ENCODE measurements around the gene UNG. TPM values are rescaled to one million over a fixed set of nuclear protein-coding genes. Genes with fewer than 3 reads are reported as not detected.

The UNG gene
- total and polyA plus RNA-seq, 9 of the 15 experiments (the other 6 are each of a cell fraction or from before 2014, with no cell fraction given), result 8.4 to 59.8 (median 41.0) TPM

- Histone ChIP-seq H3K27ac (ENCODE audit: extremely low read depth, low read depth, low read length) (no peak overlapping the region), H3K9me3 (replicated peaks; ENCODE audit: control insufficient read depth, insufficient read depth, low read depth, low read length) (no peaks in the 10 kb centered on the region), H3K9ac (ENCODE audit: insufficient read depth in 1 of 2, low read depth in 2 of 2, low read length in 2 of 2) (no peak overlapping the region), H4K20me1 (replicated peaks; ENCODE audit: control insufficient read depth, insufficient read depth, low read length) (no peaks in the 10 kb centered on the region), H3K4me2 (ENCODE audit: insufficient read depth, low read length) (no peak overlapping the region), H3K36me3 (ENCODE audit: control insufficient read depth, insufficient read depth, low read length) (peaks cover 84% of the 10 kb centered on the region; the same call in 2 of the 3 replicates), H3K9me1 (ENCODE audit: control insufficient read depth, insufficient read depth, low read length) (no peaks in the 10 kb centered on the region), H3K4me3 (no peak overlapping the region), H3K79me2 (ENCODE audit: control insufficient read depth, insufficient read depth, low read length) (peaks cover 11% of the 10 kb centered on the region), H3K4me1 (replicated peaks in 1 of 2; ENCODE audit: control insufficient read depth in 2 of 2, insufficient read depth in 2 of 2, low read length in 2 of 2) (peaks cover 5 to 9% of the 10 kb centered on the region in 2 experiments; a peak in 2 of 5 replicates), H3K27me3 (ENCODE audit: control insufficient read depth in 2 of 2, insufficient read depth in 2 of 2, low read length in 2 of 2) (no peaks in the 10 kb centered on the region), H2AFZ (ENCODE audit: low read depth, low read length) (no peak overlapping the region)
- ChIA-PET POLR2A (interaction anchor here (1.1 to 1.3 kb wide), 2 partner anchors 8 to 9 kb away, joined by 3 to 4 read pairs; no protein-coding TSS in a partner anchor), CTCF (ENCODE audit: low intra/inter-chr PET ratio) (no interaction called here)
- in situ Hi-C loops (cut with MboI) (no loop called here), intact Hi-C loops (cut with micrococcal nuclease) (no loop called here)
- no peak for TF ChIP-seq HMGXB4 (CRISPR knock-in tag; IDR thresholded peaks at IDR 0.05)
- TF ChIP-seq FOXO4 (CRISPR knock-in tag; IDR thresholded peaks at IDR 0.05), result no peak
- TF ChIP-seq CBX5 (IDR thresholded peaks at IDR 0.05; ENCODE audit: borderline replicate concordance, low read depth), result no peak
- TF ChIP-seq U2AF1 (optimal IDR thresholded peaks at IDR 0.05; ENCODE audit: low read depth, low read length), result no peak
- no peak for TF ChIP-seq ETS1 (conservative IDR thresholded peaks at IDR 0.05; ENCODE audit: control insufficient read depth, low read depth, low read length)
- no peak for TF ChIP-seq POU5F1 (IDR thresholded peaks at IDR 0.05; ENCODE audit: borderline replicate concordance, low read depth, low read length, partially characterized antibody)
- no peak for TF ChIP-seq BCL6 (CRISPR knock-in tag; IDR thresholded peaks at IDR 0.05)
- TF ChIP-seq SMC3 (conservative IDR thresholded peaks at IDR 0.05; ENCODE audit: insufficient read depth, low read depth, low read length), result no peak
- TF ChIP-seq POLR2G (IDR thresholded peaks at IDR 0.05; ENCODE audit: low read depth, low read length), result no peak
- no peak for TF ChIP-seq CHD4 (IDR thresholded peaks at IDR 0.05; ENCODE audit: insufficient read depth, insufficient replicate concordance, low read depth, low read length, poor library complexity, severe bottlenecking)
- TF ChIP-seq ZNF24 (IDR thresholded peaks at IDR 0.05), result no peak
- TF ChIP-seq KLF6 (CRISPR knock-in tag; IDR thresholded peaks at IDR 0.05; ENCODE audit: borderline replicate concordance), result no peak
- no peak for TF ChIP-seq CAMTA2 (CRISPR knock-in tag; conservative IDR thresholded peaks at IDR 0.05)
- TF ChIP-seq TBL1XR1 (IDR thresholded peaks at IDR 0.05; ENCODE audit: low read length in 2 of 2), result no peak
- TF ChIP-seq SMAD3 (CRISPR knock-in tag; conservative IDR thresholded peaks at IDR 0.05), result no peak
- TF ChIP-seq HNRNPL (IDR thresholded peaks at IDR 0.05; ENCODE audit: low read depth, low read length), result no peak
- TF ChIP-seq ELF1 (tag; IDR thresholded peaks at IDR 0.05), result no peak
- ATAC-seq (no peak), FAIRE-seq (no peak), DNase-seq (ENCODE audit: extremely low read depth in 1 of 4, low spot score in 3 of 4) (no peak)
- BruUV-seq (replicated peaks), result no TSS peak
- WGBS (ENCODE audit: insufficient coverage, low coverage, missing lambda C conversion rate), result 88% methylated on average over 3 of the region's 3 CpGs
Observed at GRCh38 chr12:109102491-109102890, 5.1 kb downstream of the UNG start.

Data from K562 (cell line).